Activated CD4-positive, alpha-beta memory T cell treated with anti-CD3 and anti-CD28 coated beads for 36 hours (primary cell): ENCODE results near the gene GLCCI1. TPM values are rescaled to one million over a fixed set of nuclear protein-coding genes. Genes with fewer than 3 reads are reported as not detected.
A peak's percentile ranks its signal among the peaks of the same experiment; 100 is the strongest.

ENCODE experiments used
- CTCF ChIA-PET: fragments of 350-600 bp; sonication (Branson Sonifier 250); formaldehyde crosslinking; loops from one replicate; lab custom pipeline; 2021; ENCODE audit warnings: antibody characterized with exemption, inconsistent platforms; lab: Charles Lee
- POLR2A ChIA-PET: fragments of 350-600 bp; sonication (Branson Sonifier 250); formaldehyde crosslinking; loops from one replicate; lab custom pipeline; 2021; ENCODE audit warnings: antibody characterized with exemption; lab: Charles Lee
- DNase-seq: peaks from one replicate; pipeline ENCODE4 v3.0.0-alpha.2; 2020
- H3K27ac Mint-ChIP-seq: one replicate; pipeline ENCODE4 v1.8.0; 2021; ENCODE audit warnings: mixed read lengths
- H3K27me3 Mint-ChIP-seq: one replicate; pipeline ENCODE4 v1.8.0; 2021; ENCODE audit warnings: mixed read lengths
- H3K36me3 Mint-ChIP-seq: one replicate; pipeline ENCODE4 v1.8.0; 2021; ENCODE audit warnings: mixed read lengths
- H3K4me1 Mint-ChIP-seq: one replicate; pipeline ENCODE4 v1.8.0; 2021; ENCODE audit warnings: low read depth, mixed read lengths
- H3K4me3 Mint-ChIP-seq: one replicate; pipeline ENCODE4 v1.8.0; 2021; ENCODE audit warnings: mild to moderate bottlenecking, mixed read lengths
- H3K9me3 Mint-ChIP-seq: one replicate; pipeline ENCODE4 v1.8.0; 2021; ENCODE audit warnings: mixed read lengths
- intact Hi-C: fragments of 100-400 bp; cut with micrococcal nuclease; formaldehyde crosslinking; loops from one replicate; pipeline ENCODE4 v1.15.1; 2023
- total RNA-seq, 2 experiments: library from RNA; stranded (reverse); gene quantifications; one replicate each; pipeline ENCODE4 v1.2.3, GENCODE V29; 2021

Gene GLCCI1
- total RNA-seq, 2 experiments from 2014 or later: 8.6 to 11.5 TPM

GRCh38 chr7:7972922-7973594 lies 4.5 kb downstream of the GLCCI1 start:
- intact Hi-C loops: loop anchor here (5.0 kb wide), 1 partner anchor 156 kb away; no protein-coding TSS in a partner anchor
- no peak for DNase-seq
- peak overlapping the region; percentile 53 for H3K4me3 Mint-ChIP-seq
- H3K4me1 Mint-ChIP-seq: peaks cover 41% of the 10 kb centered on the region
- no peaks in the 10 kb centered on the region for H3K36me3 Mint-ChIP-seq
- peak overlapping the region; percentile 15 for H3K27ac Mint-ChIP-seq
- ChIA-PET POLR2A (interaction anchor here (0.6 kb wide), 1 partner anchor 332 kb away, joined by 3 read pairs; the partner anchor contains the start of gene UMAD1), CTCF (interaction anchor here (1.3 to 1.8 kb wide), 3 partner anchors 17 to 292 kb away, joined by 3 to 4 read pairs (median 3); no protein-coding TSS in a partner anchor)
- no peaks in the 10 kb centered on the region for H3K9me3 Mint-ChIP-seq
- no peaks in the 10 kb centered on the region for H3K27me3 Mint-ChIP-seq

DNA sequence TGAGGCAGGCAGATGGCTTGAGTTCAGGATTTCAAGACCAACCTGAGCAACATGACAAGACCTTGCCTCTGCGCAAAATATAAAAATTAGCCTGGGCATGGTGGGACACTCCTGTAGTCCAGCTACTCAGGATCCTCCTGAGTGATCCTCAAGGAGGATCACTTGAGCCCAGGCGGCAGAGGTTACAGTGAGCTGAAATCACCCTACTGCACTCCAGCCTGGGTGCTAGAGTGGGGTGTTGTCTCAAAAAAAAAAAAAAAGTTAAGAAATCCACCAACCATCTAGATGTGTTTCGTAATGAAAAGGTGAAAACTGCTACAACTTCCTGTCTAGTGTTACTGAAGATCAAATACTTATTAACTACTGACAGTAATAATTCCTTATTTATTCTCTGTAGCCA lies 8.1 kb downstream of the GLCCI1 start:
- H3K4me1 Mint-ChIP-seq: peaks cover 62% of the 10 kb centered on the region

DNA sequence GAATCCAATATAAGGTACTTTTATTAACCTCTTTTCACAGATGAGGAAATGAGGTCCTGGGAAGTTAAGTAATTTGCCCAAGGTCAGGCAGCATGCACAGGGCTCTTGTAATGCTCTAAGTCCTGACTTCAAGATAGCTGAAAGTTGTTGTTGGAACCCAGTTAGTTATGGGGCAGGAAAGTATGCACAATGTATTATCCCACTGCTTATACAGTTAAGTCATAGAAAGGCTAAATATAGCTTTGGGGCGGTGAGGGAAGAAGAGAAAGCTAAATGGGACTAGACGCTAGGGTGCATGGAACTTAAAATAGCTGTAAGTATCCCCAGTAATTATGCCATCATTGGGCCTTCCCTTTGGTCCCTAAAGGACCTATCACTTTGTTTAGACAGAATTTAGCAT lies 9.2 kb downstream of the GLCCI1 start:
- CTCF ChIA-PET: interaction anchor here (1.3 kb wide), 1 partner anchor 10 kb away, joined by 3 read pairs; the partner anchor contains the start of gene GLCCI1
- H3K27ac Mint-ChIP-seq: no peak overlapping the region
- POLR2A ChIA-PET: interaction anchor here (1.0 to 2.1 kb wide), 2 partner anchors 9 to 338 kb away, joined by 3 to 6 read pairs; partner anchors contain the start of gene GLCCI1
- intact Hi-C loops: no loop called here
- H3K4me1 Mint-ChIP-seq: peaks cover 70% of the 10 kb centered on the region
- DNase-seq: no peak
- no peaks in the 10 kb centered on the region for H3K9me3 Mint-ChIP-seq
- no peaks in the 10 kb centered on the region for H3K27me3 Mint-ChIP-seq
- H3K4me3 Mint-ChIP-seq: no peak overlapping the region
- H3K36me3 Mint-ChIP-seq: no peaks in the 10 kb centered on the region

More for the DNA sequence above, 8.1 kb downstream of the GLCCI1 start:
- intact Hi-C loops: no loop called here
- POLR2A ChIA-PET: interaction anchor here (1.0 to 2.1 kb wide), 2 partner anchors 8 to 337 kb away, joined by 3 to 6 read pairs; partner anchors contain the start of gene GLCCI1
- H3K9me3 Mint-ChIP-seq: no peaks in the 10 kb centered on the region
- no peak overlapping the region for H3K4me3 Mint-ChIP-seq
- H3K27me3 Mint-ChIP-seq: no peaks in the 10 kb centered on the region
- CTCF ChIA-PET: interaction anchor here (1.1 to 1.3 kb wide), 3 partner anchors 9 to 212 kb away, joined by 3 to 4 read pairs (median 3); partner anchors contain the start of gene GLCCI1
- no peak for DNase-seq
- H3K27ac Mint-ChIP-seq: no peak overlapping the region
- H3K36me3 Mint-ChIP-seq: no peaks in the 10 kb centered on the region

DNA sequence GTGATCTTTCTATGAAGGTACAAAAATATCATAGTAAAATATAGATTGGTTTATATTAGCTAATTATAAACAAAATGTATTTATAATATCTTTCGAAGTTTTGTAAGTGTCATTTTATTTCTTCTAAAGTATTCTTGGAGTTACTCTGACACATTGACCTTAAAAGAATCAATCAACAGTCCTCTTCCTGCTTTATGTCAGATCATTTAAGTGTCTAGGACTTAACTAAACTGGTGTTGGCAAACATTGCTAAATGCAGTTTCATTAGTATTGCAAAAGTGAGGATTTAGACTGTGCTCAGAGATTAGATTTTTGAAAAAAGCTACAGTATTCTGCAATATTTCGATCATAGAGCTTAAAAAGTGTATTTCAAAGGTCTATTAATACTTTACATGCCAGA lies 10.3 kb downstream of the GLCCI1 start:
- intact Hi-C loops: no loop called here

GRCh38 chr7:7979558-7979957 lies 11.0 kb downstream of the GLCCI1 start:
- H3K27me3 Mint-ChIP-seq: no peaks in the 10 kb centered on the region
- H3K27ac Mint-ChIP-seq: no peak overlapping the region
- no peaks in the 10 kb centered on the region for H3K36me3 Mint-ChIP-seq
- H3K9me3 Mint-ChIP-seq: no peaks in the 10 kb centered on the region
- intact Hi-C loops: no loop called here
- ChIA-PET CTCF (interaction anchor here (1.0 to 2.4 kb wide), 3 partner anchors 9 to 14 kb away, joined by 3 to 8 read pairs (median 4); no protein-coding TSS in a partner anchor), POLR2A (interaction anchor here (2.1 kb wide), 1 partner anchor 10 kb away, joined by 8 read pairs; no protein-coding TSS in a partner anchor)
- no peak overlapping the region for H3K4me3 Mint-ChIP-seq
- no peak for DNase-seq
- H3K4me1 Mint-ChIP-seq: peaks cover 66% of the 10 kb centered on the region

More for the DNA sequence above, 10.3 kb downstream of the GLCCI1 start:
- Mint-ChIP-seq H3K4me3 (no peak overlapping the region), H3K9me3 (no peaks in the 10 kb centered on the region), H3K4me1 (peaks cover 69% of the 10 kb centered on the region), H3K36me3 (no peaks in the 10 kb centered on the region), H3K27me3 (no peaks in the 10 kb centered on the region), H3K27ac (no peak overlapping the region)
- ChIA-PET CTCF (interaction anchor here (1.0 to 2.4 kb wide), 4 partner anchors 9 to 56 kb away, joined by 3 to 8 read pairs (median 4); no protein-coding TSS in a partner anchor), POLR2A (interaction anchor here (2.1 kb wide), 1 partner anchor 9 kb away, joined by 8 read pairs; no protein-coding TSS in a partner anchor)
- no peak for DNase-seq

DNA sequence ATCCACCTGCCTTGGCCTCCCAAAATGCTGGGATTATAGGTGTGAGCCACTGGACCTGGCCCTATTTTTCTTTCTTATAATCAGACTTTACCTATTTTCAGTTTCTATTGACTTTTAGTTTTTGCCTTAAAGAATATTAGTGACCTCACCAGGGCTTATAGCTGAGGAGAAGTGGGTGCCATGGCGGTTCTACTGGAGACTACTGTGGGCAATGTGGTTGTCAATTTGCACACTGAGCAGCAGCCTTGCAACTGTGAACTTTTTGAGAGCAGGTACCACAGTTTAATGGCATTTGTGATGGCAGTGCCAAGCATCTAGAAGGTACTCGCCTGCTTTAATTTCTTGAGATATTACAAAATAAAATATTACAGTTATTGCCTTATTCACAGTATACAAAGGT lies 11.5 kb downstream of the GLCCI1 start:
- ChIA-PET POLR2A (interaction anchor here (2.1 kb wide), 1 partner anchor 10 kb away, joined by 8 read pairs; no protein-coding TSS in a partner anchor), CTCF (interaction anchor here (2.4 kb wide), 1 partner anchor 9 kb away, joined by 8 read pairs; no protein-coding TSS in a partner anchor)
- Mint-ChIP-seq H3K4me3 (no peak overlapping the region), H3K27me3 (no peaks in the 10 kb centered on the region), H3K9me3 (no peaks in the 10 kb centered on the region), H3K36me3 (no peaks in the 10 kb centered on the region), H3K27ac (no peak overlapping the region), H3K4me1 (peaks cover 64% of the 10 kb centered on the region)
- no peak for DNase-seq
- intact Hi-C loops: no loop called here

DNA sequence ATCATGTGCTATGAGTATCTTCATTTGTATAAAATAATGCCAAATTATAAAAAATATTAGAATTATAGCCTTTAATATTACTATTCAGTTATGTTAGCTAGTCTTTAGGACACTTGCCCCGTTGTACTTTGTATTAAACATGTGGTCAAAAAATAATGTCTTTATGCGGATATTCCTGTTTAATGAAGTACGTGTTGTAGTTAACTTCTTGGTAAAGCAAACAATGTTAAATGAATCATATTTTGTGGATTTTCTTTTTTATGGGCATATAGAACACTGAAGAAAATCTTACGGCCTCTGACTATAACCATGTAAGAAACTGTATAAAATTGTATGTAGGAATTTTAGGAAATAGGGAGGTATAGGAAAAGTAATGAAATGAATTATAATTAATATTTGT lies 14.3 kb downstream of the GLCCI1 start:
- H3K4me1 Mint-ChIP-seq: peaks cover 55% of the 10 kb centered on the region
- CTCF ChIA-PET: no interaction called here
- POLR2A ChIA-PET: no interaction called here
- H3K27me3 Mint-ChIP-seq: no peaks in the 10 kb centered on the region
- intact Hi-C loops: no loop called here
- H3K9me3 Mint-ChIP-seq: no peaks in the 10 kb centered on the region
- H3K4me3 Mint-ChIP-seq: no peak overlapping the region
- H3K27ac Mint-ChIP-seq: no peak overlapping the region
- H3K36me3 Mint-ChIP-seq: no peaks in the 10 kb centered on the region
- DNase-seq: no peak

- ChIA-PET CTCF (interaction anchor here (1.1 kb wide), 1 partner anchor 51 kb away, joined by 4 read pairs; no protein-coding TSS in a partner anchor), POLR2A (no interaction called here)
- H3K36me3 Mint-ChIP-seq: no peaks in the 10 kb centered on the region
- no peaks in the 10 kb centered on the region for H3K27me3 Mint-ChIP-seq
- intact Hi-C loops: no loop called here
- no peak for DNase-seq
- peaks cover 62% of the 10 kb centered on the region for H3K4me1 Mint-ChIP-seq
- H3K4me3 Mint-ChIP-seq: no peak overlapping the region
- H3K27ac Mint-ChIP-seq: no peak overlapping the region
- no peaks in the 10 kb centered on the region for H3K9me3 Mint-ChIP-seq
Observed at GRCh38 chr7:7984424-7984823, 15.8 kb downstream of the GLCCI1 start.

- intact Hi-C loops: loop anchor here (2.0 kb wide), 1 partner anchor 18 kb away; no protein-coding TSS in a partner anchor
- Mint-ChIP-seq H3K36me3 (peaks cover 14% of the 10 kb centered on the region), H3K27ac (no peak overlapping the region), H3K9me3 (peaks cover 19% of the 10 kb centered on the region), H3K4me3 (no peak overlapping the region), H3K4me1 (peaks cover 58% of the 10 kb centered on the region), H3K27me3 (no peaks in the 10 kb centered on the region)
- ChIA-PET POLR2A (interaction anchor here (0.8 kb wide), 1 partner anchor 348 kb away, joined by 3 read pairs; the partner anchor contains the start of gene UMAD1), CTCF (interaction anchor here (2.0 kb wide), 1 partner anchor 9 kb away, joined by 8 read pairs; no protein-coding TSS in a partner anchor)
- DNase-seq: no peak
Observed at GRCh38 chr7:7988706-7989105, 20.1 kb downstream of the GLCCI1 start.

DNA sequence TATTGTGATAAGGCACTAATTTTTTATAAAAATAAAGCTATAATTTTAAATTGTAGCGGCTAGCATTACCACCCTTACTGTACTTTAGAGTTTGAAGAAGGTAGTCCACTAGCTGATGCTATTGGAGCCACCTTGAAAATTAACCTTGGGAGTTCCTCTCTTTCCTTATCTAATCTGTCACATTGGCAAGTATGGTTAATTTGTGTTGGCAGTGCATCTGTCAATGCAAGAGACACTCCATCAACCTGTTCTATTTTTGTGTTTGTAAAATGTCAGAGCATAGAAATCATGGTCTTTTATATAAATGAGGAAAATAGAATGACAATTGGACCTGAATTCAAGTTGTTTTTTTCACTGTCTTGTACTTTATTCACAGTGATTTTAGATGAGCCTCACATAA lies 20.5 kb downstream of the GLCCI1 start:
- peak overlapping the region; percentile 68 for H3K4me3 Mint-ChIP-seq

GRCh38 chr7:7989616-7990440 lies 21.2 kb downstream of the GLCCI1 start:
- CTCF ChIA-PET: interaction anchor here (0.5 to 2.0 kb wide), 6 partner anchors 10 to 46 kb away, joined by 3 to 8 read pairs (median 4); no protein-coding TSS in a partner anchor
- intact Hi-C loops: loop anchor here (2.0 kb wide), 1 partner anchor 19 kb away; no protein-coding TSS in a partner anchor

More for the DNA sequence above, 20.5 kb downstream of the GLCCI1 start:
- Mint-ChIP-seq H3K9me3 (peaks cover 19% of the 10 kb centered on the region), H3K27me3 (no peaks in the 10 kb centered on the region), H3K36me3 (peaks cover 14% of the 10 kb centered on the region), H3K27ac (no peak overlapping the region), H3K4me1 (peaks cover 56% of the 10 kb centered on the region)
- intact Hi-C loops: loop anchor here (2.0 kb wide), 1 partner anchor 18 kb away; no protein-coding TSS in a partner anchor
- POLR2A ChIA-PET: interaction anchor here (0.8 kb wide), 1 partner anchor 349 kb away, joined by 3 read pairs; the partner anchor contains the start of gene UMAD1
- no peak for DNase-seq
- CTCF ChIA-PET: interaction anchor here (0.7 to 2.0 kb wide), 3 partner anchors 9 to 26 kb away, joined by 4 to 8 read pairs (median 4); no protein-coding TSS in a partner anchor

More at GRCh38 chr7:7989616-7990440, 21.2 kb downstream of the GLCCI1 start:
- DNase-seq: no peak
- H3K36me3 Mint-ChIP-seq: peaks cover 17% of the 10 kb centered on the region
- H3K4me3 Mint-ChIP-seq: peak overlapping the region; percentile 68
- H3K27me3 Mint-ChIP-seq: no peaks in the 10 kb centered on the region
- peak overlapping the region; percentile 55 for H3K27ac Mint-ChIP-seq
- POLR2A ChIA-PET: interaction anchor here (0.8 to 1.0 kb wide), 2 partner anchors 22 to 349 kb away, joined by 3 to 4 read pairs; partner anchors contain the start of genes GLCCI1 and UMAD1
- peaks cover 56% of the 10 kb centered on the region for H3K4me1 Mint-ChIP-seq
- H3K9me3 Mint-ChIP-seq: peaks cover 20% of the 10 kb centered on the region
